HEK293T (cell line): ENCODE data around the gene KRTAP10-2.

Source experiments
- CTCF ChIA-PET: fragments of 350-600 bp; formaldehyde crosslinking; extraction: SDS; loops from one replicate; lab custom pipeline; 2021; ENCODE audit warnings: antibody characterized with exemption, inconsistent platforms; lab: Yijun Ruan, JAX
- POLR2A ChIA-PET: fragments of 350-600 bp; formaldehyde crosslinking; extraction: SDS; loops from one replicate; lab custom pipeline; 2020; ENCODE audit warnings: antibody characterized with exemption, inconsistent platforms; lab: Yijun Ruan, JAX
- DNase-seq: peaks from one replicate; pipeline ENCODE4 v3.0.0; 2012; ENCODE audit warnings: mixed read lengths; ENCODE audit errors: extremely low spot score
- ARNT ChIP-seq: fragments of 450-650 bp; IDR thresholded peaks from 2 replicates; pipeline ENCODE4 v1.6.1; 2017; ENCODE audit warnings: mild to moderate bottlenecking
- BHLHE40 ChIP-seq: fragments of 450-650 bp; IDR thresholded peaks from 2 replicates; pipeline ENCODE4 v1.6.1; 2016; ENCODE audit warnings: mild to moderate bottlenecking, moderate library complexity, borderline replicate concordance
- CTBP1 ChIP-seq: fragments of 450-650 bp; IDR thresholded peaks from 2 replicates; pipeline ENCODE4 v1.6.1; 2016; ENCODE audit warnings: borderline replicate concordance
- ELF4 ChIP-seq: fragments of 450-650 bp; IDR thresholded peaks from 2 replicates; pipeline ENCODE4 v1.6.1; 2017; ENCODE audit warnings: antibody characterized with exemption
- FOXA1 ChIP-seq: fragments of 450-650 bp; IDR thresholded peaks from 2 replicates; pipeline ENCODE4 v1.6.1; 2016; ENCODE audit warnings: mild to moderate bottlenecking
- FOXK2 ChIP-seq: fragments of 450-650 bp; IDR thresholded peaks from 2 replicates; pipeline ENCODE4 v1.6.1; 2016; ENCODE audit warnings: mild to moderate bottlenecking
- FOXM1 ChIP-seq: fragments of 450-650 bp; IDR thresholded peaks from 2 replicates; pipeline ENCODE4 v1.6.1; 2017; ENCODE audit warnings: mild to moderate bottlenecking, borderline replicate concordance
- HDGF ChIP-seq: fragments of 450-650 bp; IDR thresholded peaks from 2 replicates; pipeline ENCODE4 v1.6.1; 2017; ENCODE audit warnings: antibody characterized with exemption, borderline replicate concordance
- L3MBTL2 ChIP-seq: fragments of 450-650 bp; conservative IDR thresholded peaks from 2 replicates; pipeline ENCODE4 v1.6.1; 2016; ENCODE audit warnings: mild to moderate bottlenecking
- LEF1 ChIP-seq: fragments of 450-650 bp; IDR thresholded peaks from 2 replicates; pipeline ENCODE4 v1.6.1; 2017; ENCODE audit warnings: mild to moderate bottlenecking, borderline replicate concordance
- NFRKB ChIP-seq: fragments of 450-650 bp; IDR thresholded peaks from 2 replicates; pipeline ENCODE4 v1.6.1; 2016; ENCODE audit warnings: mild to moderate bottlenecking, moderate library complexity
- SP1 ChIP-seq: fragments of 450-650 bp; IDR thresholded peaks from 2 replicates; pipeline ENCODE4 v1.6.1; 2017
- SUZ12 ChIP-seq: fragments of 450-650 bp; IDR thresholded peaks from 2 replicates; pipeline ENCODE4 v1.6.1; 2016; ENCODE audit warnings: mild to moderate bottlenecking
- TARDBP ChIP-seq: fragments of 450-650 bp; IDR thresholded peaks from 2 replicates; pipeline ENCODE4 v1.6.1; 2016
- ZNF384 ChIP-seq: fragments of 450-650 bp; IDR thresholded peaks from 2 replicates; pipeline ENCODE4 v1.6.1; 2016
- TF ChIP-seq, protein P1 (sequence below): fragments of 450-650 bp; IDR thresholded peaks from 2 replicates; pipeline ENCODE4 v1.6.1; 2016

Gene KRTAP10-2

DNA sequence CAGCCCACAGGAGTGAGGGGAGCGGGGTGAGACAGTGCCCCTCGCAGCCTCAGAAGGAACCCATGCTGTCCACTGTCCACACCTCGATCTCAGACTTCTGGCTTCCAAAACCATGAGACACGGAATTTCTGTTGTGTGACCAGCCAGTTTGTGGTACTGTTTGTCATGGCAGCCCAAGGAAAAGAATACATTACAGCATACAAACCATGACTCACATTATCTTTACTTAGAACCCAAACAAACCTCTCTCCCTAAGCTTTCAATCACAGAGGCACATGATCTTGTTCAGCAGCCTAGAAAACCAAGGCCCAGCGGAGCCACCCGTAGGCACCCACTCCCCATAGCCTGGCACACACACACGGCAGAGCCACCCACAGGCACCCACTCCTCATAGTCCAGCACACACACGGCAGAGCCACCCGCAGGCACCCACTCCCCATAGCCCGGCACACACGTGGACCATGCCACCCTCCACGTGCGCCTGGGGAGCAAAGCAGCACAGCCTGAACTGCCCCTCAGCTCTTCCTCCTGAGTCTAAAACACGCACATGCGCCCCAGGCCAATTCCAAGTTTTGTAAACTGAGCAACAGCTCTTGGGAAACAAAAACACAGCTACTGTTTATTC is 21.8 kb upstream of the KRTAP10-2 start:
- ChIA-PET POLR2A (no interaction called here), CTCF (no interaction called here)
- no peak for DNase-seq
- TF ChIP-seq FOXA1 = no peak
- no peak for TF ChIP-seq ARNT

DNA sequence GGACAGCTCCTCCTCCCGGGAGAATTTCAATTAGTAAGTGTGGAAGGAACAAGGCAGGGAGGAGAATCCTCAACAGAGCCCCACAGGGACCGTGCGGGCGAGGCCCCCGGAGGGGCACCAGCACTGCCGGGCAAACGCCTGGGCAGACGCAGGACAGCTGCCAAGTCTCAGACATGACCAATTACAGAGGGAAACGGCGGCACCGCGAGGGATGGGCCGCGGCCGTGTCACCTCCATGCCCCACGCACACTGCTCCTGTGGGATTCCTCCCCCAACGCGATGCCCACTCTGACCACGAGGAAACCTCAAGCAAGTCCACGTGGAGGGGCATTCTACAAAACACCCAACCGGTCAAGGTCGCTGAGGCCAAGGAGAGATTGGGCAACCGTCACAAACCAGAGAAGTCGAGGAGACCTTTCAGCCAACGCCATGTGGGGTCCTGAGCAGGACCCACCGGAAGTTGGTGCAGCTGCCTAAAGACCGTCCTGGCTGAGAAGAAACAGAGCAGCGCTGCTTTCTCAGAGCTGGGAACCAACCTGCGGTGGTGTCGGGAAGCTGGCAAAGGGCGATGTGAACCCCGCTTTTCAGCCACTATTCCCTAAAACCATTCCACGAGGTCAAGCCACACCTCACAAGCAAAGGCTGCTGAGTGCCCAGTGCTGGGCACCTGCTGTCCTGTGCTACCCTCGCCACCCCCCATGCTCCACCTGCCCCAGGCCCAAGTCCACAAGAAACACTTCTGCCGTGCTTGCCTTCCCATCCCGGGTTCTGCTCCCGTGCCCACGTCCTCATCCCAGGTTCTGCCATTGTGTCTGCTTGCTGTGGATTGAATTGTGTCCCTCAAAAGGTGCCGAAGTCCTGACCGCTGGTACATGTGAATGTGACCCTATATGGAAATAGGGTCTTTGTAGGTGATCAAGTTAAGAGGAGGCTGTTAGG is 20.8 kb upstream of the KRTAP10-2 start:
- POLR2A ChIA-PET = no interaction called here
- DNase-seq = no peak
- TF ChIP-seq ARNT = no peak
- TF ChIP-seq FOXK2 = no peak
- CTCF ChIA-PET = no interaction called here

DNA sequence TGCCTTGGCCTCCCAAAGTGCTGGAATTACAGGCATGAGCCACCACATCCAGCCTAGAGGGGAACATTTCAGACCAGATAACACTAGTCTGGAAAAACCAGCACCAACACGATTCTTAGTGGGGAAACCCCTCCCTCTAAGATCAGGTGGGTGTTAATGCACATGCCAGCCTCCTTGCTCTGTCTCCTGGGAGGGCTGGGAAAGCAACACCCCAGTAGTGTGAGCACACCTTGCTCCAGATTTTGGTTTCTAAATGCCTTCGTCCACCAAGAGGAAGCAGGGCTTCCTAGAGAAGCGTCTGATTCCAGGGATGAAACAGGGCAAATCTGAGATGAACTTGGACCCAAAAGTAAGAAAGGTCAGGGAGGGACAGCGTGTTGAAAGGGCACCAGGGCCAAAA is 20.0 kb upstream of the KRTAP10-2 start:
- TF ChIP-seq BHLHE40 (no peak), NFRKB (no peak), ZNF384 (no peak), TARDBP (no peak), SUZ12 (no peak), LEF1 (no peak), HDGF (no peak), FOXA1 (no peak), ARNT (no peak), CTBP1 (no peak), ELF4 (no peak), FOXM1 (no peak), L3MBTL2 (no peak), SP1 (no peak), FOXK2 (no peak)
- TF ChIP-seq, protein P1, sequence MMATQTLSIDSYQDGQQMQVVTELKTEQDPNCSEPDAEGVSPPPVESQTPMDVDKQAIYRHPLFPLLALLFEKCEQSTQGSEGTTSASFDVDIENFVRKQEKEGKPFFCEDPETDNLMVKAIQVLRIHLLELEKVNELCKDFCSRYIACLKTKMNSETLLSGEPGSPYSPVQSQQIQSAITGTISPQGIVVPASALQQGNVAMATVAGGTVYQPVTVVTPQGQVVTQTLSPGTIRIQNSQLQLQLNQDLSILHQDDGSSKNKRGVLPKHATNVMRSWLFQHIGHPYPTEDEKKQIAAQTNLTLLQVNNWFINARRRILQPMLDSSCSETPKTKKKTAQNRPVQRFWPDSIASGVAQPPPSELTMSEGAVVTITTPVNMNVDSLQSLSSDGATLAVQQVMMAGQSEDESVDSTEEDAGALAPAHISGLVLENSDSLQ = no peak
- ChIA-PET CTCF (no interaction called here), POLR2A (no interaction called here)
- DNase-seq = no peak

DNA sequence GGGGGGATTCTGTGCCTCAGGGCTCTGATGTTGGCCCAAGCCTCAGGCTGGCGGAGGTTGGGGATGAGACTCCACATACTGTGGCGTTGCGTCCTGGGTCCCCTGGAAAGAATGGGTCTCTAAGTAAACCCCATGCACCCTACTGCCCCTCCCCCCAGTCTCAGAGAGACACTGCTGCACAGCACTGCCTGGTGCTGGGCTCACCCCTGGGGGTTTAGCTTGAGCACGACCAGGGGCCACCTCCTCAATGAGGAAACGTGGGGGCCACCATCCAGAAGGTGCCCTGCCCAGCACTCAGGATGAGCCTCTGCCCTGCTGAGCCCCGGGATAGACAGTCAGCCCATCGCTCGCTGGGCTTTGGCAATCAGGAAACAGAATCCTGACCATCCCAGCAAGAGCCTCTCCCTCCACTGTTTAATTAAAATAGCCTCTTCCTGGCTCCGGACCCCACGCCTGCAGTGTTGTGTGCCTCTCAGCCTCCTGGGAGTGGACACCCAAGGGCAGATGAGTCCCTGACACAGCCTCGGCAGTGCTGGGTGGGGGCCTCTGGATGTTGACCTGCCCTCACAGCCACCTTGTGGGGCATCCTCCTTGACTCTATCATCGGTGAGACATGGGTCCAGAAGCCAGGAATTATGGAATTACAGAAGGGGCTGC is 18.7 kb upstream of the KRTAP10-2 start:
- ChIA-PET POLR2A (no interaction called here), CTCF (no interaction called here)
- no peak for DNase-seq
- TF ChIP-seq L3MBTL2 (no peak), TARDBP (no peak), LEF1 (no peak), FOXM1 (no peak), FOXK2 (no peak)

DNA sequence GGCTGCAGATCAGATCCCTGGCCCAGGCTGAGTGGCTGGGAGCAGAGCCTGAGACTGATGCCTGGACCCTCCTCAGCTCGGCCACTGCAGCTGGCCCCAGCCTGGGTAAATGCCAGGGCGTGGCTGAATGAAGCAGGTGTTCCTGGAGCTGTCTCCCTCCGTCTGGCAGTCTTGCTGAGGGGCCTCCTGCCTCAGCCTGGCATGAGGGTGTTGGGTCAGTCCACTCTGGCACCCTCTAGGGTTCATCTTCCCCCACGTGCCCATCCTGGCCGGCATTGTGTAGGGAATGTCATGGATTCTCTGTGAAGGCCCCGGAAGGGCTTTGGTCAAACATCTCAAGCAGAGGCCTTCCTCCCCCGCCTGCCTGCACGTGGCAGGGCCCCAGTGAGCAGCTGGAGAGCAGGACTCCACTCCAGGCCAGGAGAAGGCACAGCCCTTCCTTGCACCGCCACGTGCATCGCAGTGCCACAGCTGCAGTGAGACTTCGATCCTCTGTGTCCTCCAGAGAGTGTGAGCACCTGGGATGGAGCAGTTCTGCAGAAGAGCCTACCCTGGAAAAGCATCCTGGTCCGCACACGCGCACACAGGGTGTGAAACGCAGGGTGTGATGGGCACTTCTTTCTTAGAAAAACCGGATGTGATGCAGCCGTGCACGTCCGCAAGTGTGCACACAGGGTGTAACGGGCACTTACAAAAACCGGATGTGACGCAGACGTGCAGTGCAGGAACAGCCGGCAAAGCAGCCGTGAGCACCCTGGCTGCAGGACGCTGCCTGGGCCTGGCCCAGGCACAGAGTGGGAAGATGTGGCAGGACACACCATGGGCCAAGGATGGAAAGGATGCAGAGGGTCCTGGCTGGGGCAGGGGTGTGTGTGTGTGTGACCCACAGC is 17.6 kb upstream of the KRTAP10-2 start:
- ChIA-PET POLR2A (no interaction called here), CTCF (no interaction called here)
- no peak for DNase-seq
- TF ChIP-seq FOXM1 (no peak), ARNT (no peak), CTBP1 (no peak), HDGF (no peak), ELF4 (no peak), TARDBP (no peak), ZNF384 (no peak), SP1 (no peak), SUZ12 (no peak), FOXA1 (no peak), L3MBTL2 (no peak), FOXK2 (no peak), NFRKB (no peak), BHLHE40 (no peak)
- TF ChIP-seq, protein P1 = no peak

DNA sequence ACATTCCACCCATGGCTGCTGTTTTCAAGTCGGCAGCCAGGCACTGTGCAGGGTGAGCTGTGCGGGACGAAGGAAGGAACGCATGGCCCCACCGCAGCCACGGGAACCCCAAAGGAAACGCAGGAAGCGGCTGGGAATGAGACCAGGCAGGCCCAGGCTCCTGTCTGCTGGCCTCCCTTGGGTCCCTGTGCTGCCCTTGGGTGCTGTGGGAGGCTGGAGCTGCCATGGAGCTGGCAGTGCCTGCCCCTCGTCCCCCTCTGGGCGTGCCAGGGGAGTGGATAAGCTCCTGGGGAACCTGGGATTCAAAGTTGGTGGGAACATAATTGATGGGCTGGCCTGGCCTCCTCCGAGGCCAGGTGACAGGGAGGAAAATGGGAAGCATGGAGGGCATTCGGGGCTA is 17.0 kb upstream of the KRTAP10-2 start:
- no peak for DNase-seq
- no peak for TF ChIP-seq TARDBP
- no peak for TF ChIP-seq L3MBTL2
- TF ChIP-seq FOXM1 = no peak
- no peak for TF ChIP-seq SUZ12
- no peak for TF ChIP-seq LEF1
- no peak for TF ChIP-seq HDGF
- CTCF ChIA-PET = no interaction called here
- POLR2A ChIA-PET = no interaction called here
